Spleen (tissue), 7 donors: Measurements from ENCODE around the gene PEAR1.

Source experiments
- CTCF ChIP-seq, 11 experiments: fragments of 200-600 bp in 7 of 11; fragments of 450-650 bp in 4 of 11; sonication (generic) in 4 of 11; IDR thresholded peaks in 8 of 11; conservative IDR thresholded peaks in 3 of 11; 1 replicate in 7 of 11; 2 replicates in 4 of 11; pipeline versions ENCODE4 v1.4.0 to v1.8.0; 2016 to 2021; ENCODE audit warnings: antibody characterized with exemption in 11 of 11, inconsistent platforms in 4 of 11, mild to moderate bottlenecking in 1 of 11
- POLR2A ChIP-seq, 3 donors: fragments of 450-650 bp; IDR thresholded peaks; one replicate each; pipeline ENCODE4 v1.5.1; 2017; ENCODE audit warnings: antibody characterized with exemption in 3 of 3, mild to moderate bottlenecking in 1 of 3
- POLR2AphosphoS5 ChIP-seq, 3 donors: sonication (generic); formaldehyde crosslinking; IDR thresholded peaks; one replicate each; pipeline ENCODE4 v1.5.1; 2017; ENCODE audit warnings: antibody characterized with exemption in 3 of 3
- donor health status: DM: no; HTN: no; CAD: no; lungs with moderate emphysema.
- donor health status: DM: no; HTN: no; CAD: no.
- donor health status: DM: no; HTN: no; CAD: no.

GRCh38 chr1:156898971-156899664 is 5.6 kb downstream of the PEAR1 start:
- no peak for TF ChIP-seq POLR2AphosphoS5 (IDR thresholded peaks at IDR 0.05)
- TF ChIP-seq CTCF (IDR thresholded peaks at IDR 0.05 in 8 of 11, conservative IDR thresholded peaks at IDR 0.05 in 3 of 11): no peak
- no peak for TF ChIP-seq POLR2A (IDR thresholded peaks at IDR 0.05)
